ENCODE results near the gene FAM174B. TPM values are rescaled to one million over a fixed set of nuclear protein-coding genes. Genes with fewer than 3 reads are reported as not detected.

FAM174B gene
- total and polyA plus RNA-seq, 2 donors (not counting 1 experiment from before 2014, with no cell fraction given): 0.03 to 1.9 TPM

GRCh38 chr15:92646216-92646615 lies 9.4 kb downstream of the FAM174B start:
- ChIA-PET POLR2A (no interaction called here), CTCF (no interaction called here)
- no peak for DNase-seq
- peaks cover 0 to 3% (median 0%) of the 10 kb centered on the region in 3 donors for H3K9me3 ChIP-seq (ENCODE audit: control extremely low read depth in 1 of 3, control insufficient read depth in 2 of 3, insufficient read depth in 1 of 3, low read length in 2 of 3)
- no peaks in the 10 kb centered on the region for H3K79me2 ChIP-seq (ENCODE audit: control insufficient read depth, insufficient read depth, low read length)
- no peak overlapping the region for H3K4me3 ChIP-seq (ENCODE audit: control extremely low read depth in 1 of 5, extremely low read depth in 1 of 5, insufficient read depth in 1 of 5, low read depth in 2 of 5, low read length in 4 of 5)
- no peaks in the 10 kb centered on the region for H3K4me1 ChIP-seq (ENCODE audit: control insufficient read depth in 2 of 2, insufficient read depth in 2 of 2, low read length in 2 of 2)
- Mint-ChIP-seq H3K27ac (no peak overlapping the region), H3K4me1 (no peaks in the 10 kb centered on the region), H3K9me3 (ENCODE audit: insufficient read depth) (peaks cover 2% of the 10 kb centered on the region), H3K4me3 (no peak overlapping the region), H3K27me3 (peaks cover 20% of the 10 kb centered on the region)
- TF ChIP-seq EZH2 (IDR thresholded peaks at IDR 0.05; ENCODE audit: borderline replicate concordance, insufficient read depth, low read depth, low read length, poor library complexity, severe bottlenecking) (no peak), CTCF (IDR thresholded peaks at IDR 0.05) (no peak)
- H3K4me2 ChIP-seq (replicated peaks; ENCODE audit: low read depth, low read length, poor library complexity, severe bottlenecking): no peak overlapping the region
- H2AFZ ChIP-seq (ENCODE audit: insufficient read depth, low read depth, low read length, poor library complexity, severe bottlenecking): no peak overlapping the region
- no peak for ATAC-seq (ENCODE audit: low read depth)
- H3K27ac ChIP-seq (ENCODE audit: low read length in 2 of 2): no peak overlapping the region
- no peaks in the 10 kb centered on the region for H4K20me1 ChIP-seq (ENCODE audit: control insufficient read depth, insufficient read depth, low read length, poor library complexity, severe bottlenecking)
- H3K9ac ChIP-seq (ENCODE audit: low read length): no peak overlapping the region
- H3K36me3 ChIP-seq (replicated peaks in 1 of 2; ENCODE audit: control extremely low read depth in 1 of 2, control insufficient read depth in 1 of 2, extremely low read depth in 1 of 2, insufficient read depth in 2 of 2, low read length in 1 of 2): no peaks in the 10 kb centered on the region
- H3K27me3 ChIP-seq (replicated peaks in 1 of 4; ENCODE audit: control extremely low read depth in 1 of 4, control insufficient read depth in 3 of 4, insufficient read depth in 4 of 4, low read length in 3 of 4): no peaks in the 10 kb centered on the region
- WGBS (ENCODE audit: insufficient coverage): 100% methylated on average over 1 of the region's 2 CpGs
- intact Hi-C loops (cut with micrococcal nuclease): no loop called here

- TF ChIP-seq EZH2 (IDR thresholded peaks at IDR 0.05; ENCODE audit: borderline replicate concordance, insufficient read depth, low read depth, low read length, poor library complexity, severe bottlenecking) (no peak), CTCF (IDR thresholded peaks at IDR 0.05) (no peak)
- Histone ChIP-seq H4K20me1 (ENCODE audit: control insufficient read depth, insufficient read depth, low read length, poor library complexity, severe bottlenecking) (no peaks in the 10 kb centered on the region), H2AFZ (ENCODE audit: insufficient read depth, low read depth, low read length, poor library complexity, severe bottlenecking) (no peak overlapping the region), H3K4me1 (ENCODE audit: control insufficient read depth in 2 of 2, insufficient read depth in 2 of 2, low read length in 2 of 2) (no peaks in the 10 kb centered on the region), H3K27ac (ENCODE audit: low read length in 2 of 2) (no peak overlapping the region), H3K27me3 (replicated peaks in 1 of 4; ENCODE audit: control extremely low read depth in 1 of 4, control insufficient read depth in 3 of 4, insufficient read depth in 4 of 4, low read length in 3 of 4) (no peaks in the 10 kb centered on the region), H3K4me2 (replicated peaks; ENCODE audit: low read depth, low read length, poor library complexity, severe bottlenecking) (no peak overlapping the region), H3K4me3 (ENCODE audit: control extremely low read depth in 1 of 5, extremely low read depth in 1 of 5, insufficient read depth in 1 of 5, low read depth in 2 of 5, low read length in 4 of 5) (no peak overlapping the region), H3K9me3 (ENCODE audit: control extremely low read depth in 1 of 3, control insufficient read depth in 2 of 3, insufficient read depth in 1 of 3, low read length in 2 of 3) (peaks cover 0 to 3% (median 0%) of the 10 kb centered on the region in 3 donors), H3K79me2 (ENCODE audit: control insufficient read depth, insufficient read depth, low read length) (no peaks in the 10 kb centered on the region), H3K36me3 (replicated peaks in 1 of 2; ENCODE audit: control extremely low read depth in 1 of 2, control insufficient read depth in 1 of 2, extremely low read depth in 1 of 2, insufficient read depth in 2 of 2, low read length in 1 of 2) (no peaks in the 10 kb centered on the region), H3K9ac (ENCODE audit: low read length) (no peak overlapping the region)
- no peak overlapping the region for H3K4me3 Mint-ChIP-seq
- 79% methylated on average over 1 of the region's 2 CpGs for whole genome bisulfite sequencing (ENCODE audit: insufficient coverage)
- ChIA-PET POLR2A (no interaction called here), CTCF (no interaction called here)
- no peak for ATAC-seq (ENCODE audit: low read depth)
- H3K4me1 Mint-ChIP-seq: no peaks in the 10 kb centered on the region
- intact Hi-C loops (cut with micrococcal nuclease): no loop called here
- H3K27ac Mint-ChIP-seq: no peak overlapping the region
- no peak for DNase-seq
- peaks cover under 1% of the 10 kb centered on the region for H3K9me3 Mint-ChIP-seq (ENCODE audit: insufficient read depth)
- H3K27me3 Mint-ChIP-seq: peaks cover 16% of the 10 kb centered on the region
Observed at GRCh38 chr15:92645731-92646130, 9.8 kb downstream of the FAM174B start.
